Activated CD4-positive, alpha-beta memory T cell treated with anti-CD3 and anti-CD28 coated beads for 36 hours (primary cell): ENCODE measurements around the gene PDE6B. TPM values are rescaled to one million over a fixed set of nuclear protein-coding genes. Genes with fewer than 3 reads are reported as not detected.
"Not testable (repeated sequence)": the region's sequence is repeated elsewhere in the genome, so short reads cannot be mapped to it uniquely, and the experiment has no call there.

Experiments
- CTCF ChIA-PET: fragments of 350-600 bp; sonication (Branson Sonifier 250); formaldehyde crosslinking; loops from one replicate; lab custom pipeline; 2021; ENCODE audit warnings: antibody characterized with exemption, inconsistent platforms; lab: Charles Lee
- POLR2A ChIA-PET: fragments of 350-600 bp; sonication (Branson Sonifier 250); formaldehyde crosslinking; loops from one replicate; lab custom pipeline; 2021; ENCODE audit warnings: antibody characterized with exemption; lab: Charles Lee
- DNase-seq: peaks from one replicate; pipeline ENCODE4 v3.0.0-alpha.2; 2020
- H3K27ac Mint-ChIP-seq: one replicate; pipeline ENCODE4 v1.8.0; 2021; ENCODE audit warnings: mixed read lengths
- H3K27me3 Mint-ChIP-seq: one replicate; pipeline ENCODE4 v1.8.0; 2021; ENCODE audit warnings: mixed read lengths
- H3K36me3 Mint-ChIP-seq: one replicate; pipeline ENCODE4 v1.8.0; 2021; ENCODE audit warnings: mixed read lengths
- H3K4me1 Mint-ChIP-seq: one replicate; pipeline ENCODE4 v1.8.0; 2021; ENCODE audit warnings: low read depth, mixed read lengths
- H3K4me3 Mint-ChIP-seq: one replicate; pipeline ENCODE4 v1.8.0; 2021; ENCODE audit warnings: mild to moderate bottlenecking, mixed read lengths
- H3K9me3 Mint-ChIP-seq: one replicate; pipeline ENCODE4 v1.8.0; 2021; ENCODE audit warnings: mixed read lengths
- intact Hi-C: fragments of 100-400 bp; cut with micrococcal nuclease; formaldehyde crosslinking; loops from one replicate; pipeline ENCODE4 v1.15.1; 2023
- total RNA-seq, 2 experiments: library from RNA; stranded (reverse); gene quantifications; one replicate each; pipeline ENCODE4 v1.2.3, GENCODE V29; 2021

PDE6B gene
- total RNA-seq, 2 experiments from 2014 or later = 16.1 to 22.9 TPM

DNA sequence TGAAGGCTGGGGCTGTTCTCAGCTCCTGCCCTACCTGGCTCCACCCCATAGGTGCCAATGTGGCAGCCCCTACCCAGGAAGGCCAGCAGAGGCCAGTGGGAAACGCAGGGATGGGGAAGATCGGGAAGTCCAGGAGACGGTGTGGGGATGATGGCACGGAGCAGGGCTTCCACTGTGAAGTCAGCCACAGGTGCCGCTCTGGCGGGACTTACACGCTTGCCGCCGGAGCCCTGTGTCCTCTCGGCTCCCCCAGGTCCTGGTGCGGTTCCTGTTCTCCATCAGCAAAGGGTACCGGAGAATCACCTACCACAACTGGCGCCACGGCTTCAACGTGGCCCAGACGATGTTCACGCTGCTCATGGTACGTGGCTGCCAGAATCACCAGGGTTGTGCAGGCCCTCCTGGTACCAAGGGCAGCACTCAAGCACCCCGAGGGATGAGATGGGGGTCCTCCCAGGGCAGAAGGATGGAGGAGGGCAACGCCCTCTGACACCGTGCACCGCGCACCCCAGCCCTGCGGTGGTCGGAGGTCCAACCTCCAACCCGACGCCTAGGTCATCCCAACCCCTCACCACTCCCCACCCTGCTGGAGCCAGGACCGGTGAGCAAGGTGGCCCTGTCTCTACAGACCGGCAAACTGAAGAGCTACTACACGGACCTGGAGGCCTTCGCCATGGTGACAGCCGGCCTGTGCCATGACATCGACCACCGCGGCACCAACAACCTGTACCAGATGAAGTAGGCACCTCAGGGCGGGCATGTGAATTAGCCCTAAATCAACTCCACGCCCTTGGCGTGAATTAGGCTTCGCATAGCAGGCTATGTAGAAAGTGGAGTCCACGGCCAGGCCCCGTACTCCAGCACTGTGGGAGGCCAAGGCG, 36.7 kb downstream of the PDE6B start:
- H3K9me3 Mint-ChIP-seq = no peaks in the 10 kb centered on the region
- no peak for DNase-seq
- CTCF ChIA-PET = no interaction called here
- H3K4me1 Mint-ChIP-seq = peaks cover 12% of the 10 kb centered on the region
- peaks cover 5% of the 10 kb centered on the region for H3K36me3 Mint-ChIP-seq
- POLR2A ChIA-PET = interaction anchor here (2.7 kb wide), 1 partner anchor 12 kb away, joined by 16 read pairs; the partner anchor contains the start of genes ATP5ME and MYL5
- intact Hi-C loops = no loop called here
- no peaks in the 10 kb centered on the region for H3K27me3 Mint-ChIP-seq
- H3K27ac Mint-ChIP-seq = no peak overlapping the region
- H3K4me3 Mint-ChIP-seq = peak overlapping the region; percentile 74

DNA sequence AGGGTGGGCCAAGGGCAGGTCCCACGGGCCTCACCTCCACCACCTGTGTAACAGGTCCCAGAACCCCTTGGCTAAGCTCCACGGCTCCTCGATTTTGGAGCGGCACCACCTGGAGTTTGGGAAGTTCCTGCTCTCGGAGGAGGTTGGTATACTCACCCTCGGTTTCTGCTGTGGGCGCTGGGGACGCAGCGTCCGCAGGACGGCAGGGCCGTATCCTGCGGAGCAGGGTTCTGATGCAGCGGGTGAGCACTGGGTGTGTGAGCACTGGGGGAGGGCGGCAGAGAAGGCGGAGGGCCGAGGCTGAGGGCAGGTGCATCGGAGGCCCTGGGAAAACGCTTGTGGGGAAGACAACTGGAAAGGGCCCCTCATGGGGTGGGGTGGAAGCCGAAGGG, 37.7 kb downstream of the PDE6B start:
- Mint-ChIP-seq H3K27ac (peak overlapping the region; percentile 51), H3K9me3 (no peaks in the 10 kb centered on the region), H3K4me3 (peak overlapping the region; percentile 74), H3K27me3 (no peaks in the 10 kb centered on the region), H3K4me1 (peaks cover 12% of the 10 kb centered on the region), H3K36me3 (peaks cover 5% of the 10 kb centered on the region)
- CTCF ChIA-PET = no interaction called here
- DNase-seq = no peak
- POLR2A ChIA-PET = interaction anchor here (2.7 kb wide), 1 partner anchor 11 kb away, joined by 16 read pairs; the partner anchor contains the start of genes ATP5ME and MYL5
- intact Hi-C loops = no loop called here

DNA sequence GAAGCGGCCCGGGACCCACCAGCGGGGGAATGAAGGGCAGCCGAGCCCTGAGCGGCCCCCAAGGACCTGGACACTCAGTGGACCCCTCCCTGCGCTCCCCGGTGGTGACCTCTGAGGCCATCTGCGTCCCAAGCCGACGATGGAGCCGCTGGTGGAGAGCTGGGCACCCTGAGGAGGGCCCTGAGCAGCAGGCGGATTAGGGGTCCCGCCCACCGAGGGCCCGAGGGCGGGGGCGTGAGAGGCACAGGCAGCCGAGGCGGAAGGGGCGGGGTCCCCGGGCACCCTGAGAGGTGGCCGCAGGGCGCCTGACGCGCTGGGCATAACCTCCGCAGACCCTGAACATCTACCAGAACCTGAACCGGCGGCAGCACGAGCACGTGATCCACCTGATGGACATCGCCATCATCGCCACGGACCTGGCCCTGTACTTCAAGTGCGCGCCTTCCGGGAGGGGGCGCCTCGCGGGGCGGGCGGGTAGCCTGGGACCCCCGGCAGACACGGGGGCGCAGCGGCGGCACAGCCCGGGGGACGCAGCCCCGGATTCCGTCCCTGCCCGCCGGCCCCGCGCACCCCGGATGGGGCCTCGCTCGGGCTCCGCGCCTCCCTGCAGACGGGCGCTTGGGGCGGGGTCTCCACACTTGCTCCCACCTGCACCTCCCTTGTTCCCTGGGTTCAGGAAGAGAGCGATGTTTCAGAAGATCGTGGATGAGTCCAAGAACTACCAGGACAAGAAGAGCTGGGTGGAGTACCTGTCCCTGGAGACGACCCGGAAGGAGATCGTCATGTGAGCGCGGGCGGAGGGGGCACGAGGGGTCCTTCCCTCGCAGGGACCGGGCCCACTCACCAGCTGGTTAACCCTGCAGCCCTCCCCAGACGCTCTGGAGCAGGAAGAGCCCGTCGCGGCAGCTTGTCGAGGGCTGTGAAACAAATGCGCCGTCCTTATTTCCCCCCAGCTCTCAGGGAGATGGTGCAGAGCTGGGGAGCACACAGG, 38.4 kb downstream of the PDE6B start:
- peak; percentile 82 for DNase-seq
- Mint-ChIP-seq H3K36me3 (peaks cover 5% of the 10 kb centered on the region), H3K27me3 (no peaks in the 10 kb centered on the region), H3K9me3 (no peaks in the 10 kb centered on the region), H3K27ac (peak overlapping the region; percentile 82), H3K4me3 (peak overlapping the region; percentile 83), H3K4me1 (peaks cover 12% of the 10 kb centered on the region)
- ChIA-PET CTCF (interaction anchor here (1.1 to 1.6 kb wide), 2 partner anchors 10 to 16 kb away, joined by 4 to 12 read pairs; partner anchors contain the start of genes ATP5ME and MYL5), POLR2A (interaction anchor here (2.7 kb wide), 1 partner anchor 10 kb away, joined by 16 read pairs; the partner anchor contains the start of genes ATP5ME and MYL5)
- intact Hi-C loops = loop anchor here (1.0 kb wide), 1 partner anchor 11 kb away; the partner anchor contains the start of genes ATP5ME and MYL5

DNA sequence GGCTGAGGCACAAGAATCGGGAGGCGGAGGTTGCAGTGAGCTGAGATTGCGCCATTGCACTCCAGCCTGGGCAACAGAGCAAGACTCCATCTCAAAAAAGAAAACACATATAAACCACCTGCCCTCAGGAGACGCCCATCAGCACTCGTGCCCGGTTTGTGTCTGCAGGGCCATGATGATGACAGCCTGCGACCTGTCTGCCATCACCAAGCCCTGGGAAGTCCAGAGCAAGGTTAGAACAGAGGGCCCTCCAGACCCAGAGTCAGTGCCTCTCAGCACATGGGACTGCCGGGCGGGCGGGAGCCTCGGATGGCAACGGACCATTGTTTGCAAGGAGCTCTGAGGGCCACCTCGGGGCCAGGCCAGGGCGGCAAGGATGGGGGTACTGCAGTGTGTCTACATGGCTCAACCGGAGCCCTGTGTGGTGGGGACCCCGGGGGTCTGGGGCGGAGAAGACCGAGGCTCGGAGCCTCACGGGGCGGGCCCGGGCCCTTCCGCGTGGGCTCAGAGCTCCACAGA, 39.4 kb downstream of the PDE6B start:
- Mint-ChIP-seq H3K36me3 (peaks cover 5% of the 10 kb centered on the region), H3K4me3 (peak overlapping the region; percentile 83), H3K4me1 (peaks cover 12% of the 10 kb centered on the region), H3K27me3 (no peaks in the 10 kb centered on the region), H3K27ac (no peak overlapping the region), H3K9me3 (no peaks in the 10 kb centered on the region)
- ChIA-PET CTCF (interaction anchor here (0.6 to 1.6 kb wide), 2 partner anchors 9 to 63 kb away, joined by 3 to 12 read pairs; partner anchors contain the start of genes ATP5ME and MYL5), POLR2A (interaction anchor here (2.7 kb wide), 1 partner anchor 9 kb away, joined by 16 read pairs; the partner anchor contains the start of genes ATP5ME and MYL5)
- intact Hi-C loops = loop anchor here (1.0 kb wide), 1 partner anchor 10 kb away; the partner anchor contains the start of genes ATP5ME and MYL5
- no peak for DNase-seq

DNA sequence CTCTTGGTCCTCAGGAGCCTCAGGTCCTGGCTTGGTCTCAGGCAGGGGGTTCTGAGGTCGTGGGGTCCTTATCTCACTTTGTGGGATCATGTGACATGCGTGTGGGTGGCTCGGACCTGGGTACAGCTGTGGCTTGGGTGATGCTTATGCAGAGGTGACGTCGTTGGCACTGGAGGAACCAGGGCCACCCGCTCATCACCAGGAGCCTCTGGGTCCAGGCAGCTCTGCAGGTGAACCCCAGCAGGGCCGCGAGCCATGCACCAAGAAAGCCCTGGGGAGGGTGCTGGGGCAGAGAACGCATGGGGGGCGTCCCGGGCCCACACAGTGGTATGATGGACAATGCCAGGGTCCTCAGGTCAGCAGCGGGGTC, 40.0 kb downstream of the PDE6B start:
- CTCF ChIA-PET = interaction anchor here (1.6 kb wide), 1 partner anchor 8 kb away, joined by 12 read pairs; the partner anchor contains the start of genes ATP5ME and MYL5
- Mint-ChIP-seq H3K4me1 (peaks cover 12% of the 10 kb centered on the region), H3K4me3 (peak overlapping the region; percentile 83), H3K9me3 (no peaks in the 10 kb centered on the region), H3K27ac (no peak overlapping the region), H3K36me3 (peaks cover 3% of the 10 kb centered on the region), H3K27me3 (no peaks in the 10 kb centered on the region)
- intact Hi-C loops = no loop called here
- POLR2A ChIA-PET = no interaction called here
- no peak for DNase-seq

DNA sequence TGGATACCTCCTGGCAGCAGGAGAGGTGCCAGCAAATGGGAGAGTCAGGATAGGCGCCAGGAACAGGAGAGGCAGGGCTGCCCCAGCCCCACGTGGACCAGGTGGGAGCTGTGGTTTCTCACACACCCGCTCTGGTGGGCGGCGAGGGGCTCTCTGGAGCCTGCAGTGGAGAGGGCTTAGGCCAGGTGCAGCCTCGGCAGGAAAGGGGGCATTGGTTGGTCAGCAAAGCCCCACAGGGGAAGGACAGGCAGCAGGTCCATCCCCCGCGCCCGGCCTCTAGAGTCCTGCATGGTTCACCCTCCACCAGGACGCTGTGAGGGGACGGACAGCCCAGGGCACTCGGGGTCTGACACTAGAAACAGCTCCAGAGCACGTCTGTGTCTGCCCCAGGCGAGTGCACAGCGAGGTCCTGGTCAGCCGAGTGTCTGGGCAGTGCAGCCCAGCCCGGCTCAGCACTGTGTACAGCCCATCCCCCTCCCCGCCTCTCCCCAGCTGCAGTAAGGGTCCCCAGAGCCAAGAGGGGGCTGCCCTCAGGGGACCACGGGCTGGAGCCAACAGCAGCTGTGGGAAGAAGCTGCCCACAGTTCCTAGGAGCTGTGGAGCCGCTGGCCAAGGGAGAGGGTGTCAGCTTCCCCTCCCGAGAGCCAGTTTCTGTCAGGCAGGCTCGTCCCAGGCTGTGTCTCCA, 40.5 kb downstream of the PDE6B start:
- intact Hi-C loops = no loop called here
- DNase-seq = no peak
- Mint-ChIP-seq H3K36me3 (peaks cover 5% of the 10 kb centered on the region), H3K27me3 (no peaks in the 10 kb centered on the region), H3K27ac (no peak overlapping the region), H3K9me3 (no peaks in the 10 kb centered on the region), H3K4me3 (no peak overlapping the region), H3K4me1 (peaks cover 12% of the 10 kb centered on the region)
- ChIA-PET POLR2A (no interaction called here), CTCF (interaction anchor here (0.9 kb wide), 1 partner anchor 77 kb away, joined by 3 read pairs; no protein-coding TSS in a partner anchor)

DNA sequence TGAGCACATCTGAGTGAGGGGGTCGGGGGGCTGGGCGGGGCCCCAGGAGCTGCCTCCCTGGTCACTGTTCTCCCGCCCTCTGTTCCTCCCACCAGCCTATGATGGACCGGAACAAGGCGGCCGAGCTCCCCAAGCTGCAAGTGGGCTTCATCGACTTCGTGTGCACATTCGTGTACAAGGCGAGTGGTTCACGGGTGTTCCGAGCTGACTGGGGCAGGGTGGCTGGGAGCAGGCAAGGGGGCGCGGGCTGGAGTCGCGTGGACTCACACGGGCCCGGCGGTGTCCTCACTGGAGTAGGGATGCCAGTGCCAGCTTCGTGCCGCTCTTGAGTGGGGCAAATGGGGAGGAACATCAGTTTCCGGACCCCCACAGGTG, 41.0 kb downstream of the PDE6B start:
- Mint-ChIP-seq H3K36me3 (peaks cover 10% of the 10 kb centered on the region), H3K27ac (no peak overlapping the region), H3K27me3 (no peaks in the 10 kb centered on the region), H3K9me3 (no peaks in the 10 kb centered on the region), H3K4me1 (peaks cover 12% of the 10 kb centered on the region), H3K4me3 (no peak overlapping the region)
- intact Hi-C loops = no loop called here
- ChIA-PET CTCF (interaction anchor here (0.9 kb wide), 1 partner anchor 76 kb away, joined by 3 read pairs; no protein-coding TSS in a partner anchor), POLR2A (no interaction called here)
- no peak for DNase-seq

DNA sequence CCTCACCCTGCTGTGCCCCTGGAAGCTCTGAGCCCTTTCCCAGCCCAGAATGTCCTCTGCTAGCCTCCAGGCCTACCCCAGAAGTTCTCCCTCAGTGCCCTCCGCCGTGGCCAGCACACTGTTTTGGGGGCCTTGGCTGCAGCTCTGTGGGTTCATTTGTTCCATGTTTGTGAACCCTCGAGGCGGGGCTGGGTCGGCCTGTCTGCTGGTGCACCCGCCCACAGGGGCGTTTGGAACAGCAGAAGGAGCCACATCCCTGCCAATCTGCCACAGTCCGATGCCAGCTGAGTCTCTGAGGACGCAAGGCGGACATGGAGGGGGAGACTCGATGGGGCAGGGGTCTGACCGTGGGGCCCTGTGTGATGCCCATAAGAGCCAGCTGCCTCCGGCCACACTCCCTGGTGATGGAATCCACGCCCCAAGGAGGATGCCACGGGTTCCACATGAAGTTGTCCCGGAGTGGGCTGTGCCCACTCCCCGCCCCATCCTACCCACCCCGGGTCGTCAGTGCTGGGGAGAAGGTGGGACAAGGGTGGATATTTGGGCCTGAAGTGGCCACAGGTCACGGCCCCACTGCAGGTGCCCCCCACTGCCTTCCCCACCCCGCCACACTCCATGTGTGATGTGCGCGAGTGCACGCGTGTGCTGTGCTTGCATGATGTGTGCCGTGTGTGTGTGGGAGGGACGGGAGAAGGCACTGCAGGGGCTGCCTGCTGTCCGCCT, 41.6 kb downstream of the PDE6B start:
- Mint-ChIP-seq H3K4me1 (peaks cover 12% of the 10 kb centered on the region), H3K27ac (no peak overlapping the region), H3K9me3 (no peaks in the 10 kb centered on the region), H3K4me3 (no peak overlapping the region), H3K36me3 (peaks cover 13% of the 10 kb centered on the region), H3K27me3 (no peaks in the 10 kb centered on the region)
- intact Hi-C loops = no loop called here
- CTCF ChIA-PET = interaction anchor here (0.9 kb wide), 1 partner anchor 76 kb away, joined by 3 read pairs; no protein-coding TSS in a partner anchor
- POLR2A ChIA-PET = no interaction called here
- DNase-seq = no peak

DNA sequence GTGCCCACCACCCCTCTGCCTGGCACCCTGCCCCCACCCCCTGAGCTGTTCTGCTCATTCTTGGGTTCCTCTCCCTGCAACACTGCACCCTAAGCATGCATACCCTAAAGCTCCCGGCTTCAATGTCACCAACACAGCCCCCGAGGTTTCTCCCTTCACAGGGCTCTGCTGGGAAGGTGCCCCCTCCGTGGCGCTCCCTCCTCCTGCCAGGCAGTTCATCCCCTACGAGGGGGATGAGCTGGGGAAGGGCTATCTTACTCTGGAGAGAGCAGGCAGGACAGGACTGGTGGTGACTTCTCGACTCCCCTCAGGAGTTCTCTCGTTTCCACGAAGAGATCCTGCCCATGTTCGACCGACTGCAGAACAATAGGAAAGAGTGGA, 42.2 kb downstream of the PDE6B start:
- no peaks in the 10 kb centered on the region for H3K9me3 Mint-ChIP-seq

DNA sequence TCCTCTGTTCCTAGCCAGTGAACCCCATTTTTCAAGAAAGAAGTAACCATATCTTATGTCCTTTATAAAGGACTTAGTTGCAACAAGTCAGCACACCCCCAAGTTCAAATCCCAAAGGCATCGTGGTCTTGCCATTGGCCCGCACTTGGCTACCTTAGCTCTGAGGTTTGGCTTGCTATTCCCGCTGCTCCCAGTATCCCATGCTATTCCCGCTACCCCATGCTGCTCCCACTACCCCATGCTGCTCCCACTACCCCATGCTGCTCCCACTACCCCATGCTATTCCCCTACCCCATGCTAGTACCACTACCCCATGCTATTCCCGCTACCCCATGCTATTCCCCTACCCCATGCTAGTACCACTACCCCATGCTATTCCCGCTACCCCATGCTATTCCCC, 42.8 kb downstream of the PDE6B start:
- POLR2A ChIA-PET, H3K27me3 Mint-ChIP-seq, H3K27ac Mint-ChIP-seq, H3K4me3 Mint-ChIP-seq, CTCF ChIA-PET, DNase-seq, intact Hi-C loops, H3K9me3 Mint-ChIP-seq: not testable (repeated sequence)
- peaks cover 16% of the 10 kb centered on the region for H3K4me1 Mint-ChIP-seq
- H3K36me3 Mint-ChIP-seq = peaks cover 19% of the 10 kb centered on the region

More for the DNA sequence above, 42.2 kb downstream of the PDE6B start:
- Mint-ChIP-seq H3K36me3 (peaks cover 17% of the 10 kb centered on the region), H3K27ac (no peak overlapping the region), H3K27me3 (no peaks in the 10 kb centered on the region), H3K4me1 (peaks cover 12% of the 10 kb centered on the region), H3K4me3 (no peak overlapping the region)
- ChIA-PET CTCF (no interaction called here), POLR2A (no interaction called here)
- intact Hi-C loops = no loop called here
- no peak for DNase-seq
